NCI-H2171 treated with DMSO at 0.1 percent for 48 hours (cell line): ENCODE data around the gene TFAP2E.
"Not testable (repeated sequence)": the region's sequence is repeated elsewhere in the genome, so short reads cannot be mapped to it uniquely, and the experiment has no call there.

Source experiments
- DNase-seq: peaks from one replicate; lab custom pipeline; 2025; lab: John Stamatoyannopoulos, UW

The TFAP2E gene

GRCh38 chr1:35574125-35574654 lies 1.1 kb downstream of the TFAP2E start:
- DNase-seq: no peak

GRCh38 chr1:35574655-35575415 lies 1.7 kb downstream of the TFAP2E start:
- no peak for DNase-seq

- no peak for DNase-seq
Observed at GRCh38 chr1:35575416-35575958, 2.4 kb downstream of the TFAP2E start.

GRCh38 chr1:35576061-35576765 lies 3.1 kb downstream of the TFAP2E start:
- DNase-seq: no peak

GRCh38 chr1:35576766-35577070 lies 3.6 kb downstream of the TFAP2E start:
- DNase-seq: not testable (repeated sequence)

GRCh38 chr1:35577071-35577998 lies 4.2 kb downstream of the TFAP2E start:
- DNase-seq: no peak

- DNase-seq: no peak
Observed at GRCh38 chr1:35580949-35581388, 7.9 kb downstream of the TFAP2E start.

GRCh38 chr1:35581621-35582020 lies 8.5 kb downstream of the TFAP2E start:
- DNase-seq: not testable (repeated sequence)

GRCh38 chr1:35585281-35585680 lies 12.2 kb downstream of the TFAP2E start:
- no peak for DNase-seq

GRCh38 chr1:35585805-35586204 lies 12.7 kb downstream of the TFAP2E start:
- not testable (repeated sequence) for DNase-seq

GRCh38 chr1:35586808-35587207 lies 13.7 kb downstream of the TFAP2E start:
- no peak for DNase-seq

GRCh38 chr1:35587736-35588135 lies 14.6 kb downstream of the TFAP2E start:
- DNase-seq: no peak

- DNase-seq: no peak
Observed at GRCh38 chr1:35588197-35588910, 15.2 kb downstream of the TFAP2E start.

- no peak for DNase-seq
Observed at GRCh38 chr1:35589516-35590427, 16.7 kb downstream of the TFAP2E start.

- DNase-seq: peak; percentile 68
Observed at GRCh38 chr1:35590476-35591040, 17.4 kb downstream of the TFAP2E start.

- no peak for DNase-seq
Observed at GRCh38 chr1:35591211-35591610, 18.1 kb downstream of the TFAP2E start.

GRCh38 chr1:35592991-35593769 lies 20.1 kb downstream of the TFAP2E start:
- no peak for DNase-seq

- DNase-seq: no peak
Observed at GRCh38 chr1:35594005-35594760, 21.1 kb downstream of the TFAP2E start.
